GF-D8 (cell line): ENCODE measurements around the gene SLC29A1.

ENCODE experiments used
- DNase-seq: peaks from one replicate; lab custom pipeline; 2025; lab: John Stamatoyannopoulos, UW

SLC29A1 gene

GRCh38 chr6:44268095-44268628, 44.8 kb downstream of the SLC29A1 start:
- no peak for DNase-seq

GRCh38 chr6:44269178-44269920, 46.0 kb downstream of the SLC29A1 start:
- no peak for DNase-seq

- DNase-seq: no peak
Measured at GRCh38 chr6:44269921-44270525, 46.6 kb downstream of the SLC29A1 start, which contains the start of gene TMEM151B. Gene TMEM151B (plus strand): TSS chr6:44270450. CDS start chr6:44270743, 293 bp downstream.

- no peak for DNase-seq
Measured at GRCh38 chr6:44270526-44271405, 47.4 kb downstream of the SLC29A1 start.

GRCh38 chr6:44271406-44271723, 48.0 kb downstream of the SLC29A1 start:
- DNase-seq: no peak

GRCh38 chr6:44271914-44272313, 48.5 kb downstream of the SLC29A1 start:
- DNase-seq: no peak

- no peak for DNase-seq
Measured at GRCh38 chr6:44272529-44272928, 49.1 kb downstream of the SLC29A1 start.

GRCh38 chr6:44272999-44273566, 49.7 kb downstream of the SLC29A1 start:
- DNase-seq: no peak

GRCh38 chr6:44273617-44274016, 50.2 kb downstream of the SLC29A1 start:
- no peak for DNase-seq

- no peak for DNase-seq
Measured at GRCh38 chr6:44275271-44275748, 51.9 kb downstream of the SLC29A1 start.

- no peak for DNase-seq
Measured at GRCh38 chr6:44275749-44276648, 52.6 kb downstream of the SLC29A1 start.

- DNase-seq: no peak
Measured at GRCh38 chr6:44276667-44277640, 53.6 kb downstream of the SLC29A1 start.

- no peak for DNase-seq
Measured at GRCh38 chr6:44277763-44278162, 54.4 kb downstream of the SLC29A1 start.

- DNase-seq: no peak
Measured at GRCh38 chr6:44278315-44278714, 54.9 kb downstream of the SLC29A1 start.

- DNase-seq: no peak
Measured at GRCh38 chr6:44278774-44279697, 55.6 kb downstream of the SLC29A1 start.
